BJ (cell line): Measurements from ENCODE around the gene CDK17. TPM values are rescaled to one million over a fixed set of nuclear protein-coding genes. Genes with fewer than 3 reads are reported as not detected.
"Not testable (repeated sequence)": the region's sequence is repeated elsewhere in the genome, so short reads cannot be mapped to it uniquely, and the experiment has no call there.

Experiments used
- CTCF ChIA-PET: fragments of 350-600 bp; formaldehyde crosslinking; extraction: SDS; loops from one replicate; lab custom pipeline; 2021; ENCODE audit warnings: antibody characterized with exemption, inconsistent platforms; lab: Yijun Ruan, JAX
- POLR2A ChIA-PET: fragments of 300-600 bp; sonication (Branson Sonifier 250); formaldehyde crosslinking; extraction: SDS; loops from one replicate; lab custom pipeline; 2021; ENCODE audit warnings: antibody characterized with exemption; lab: Charles Lee
- DNase-seq: peaks from one replicate; pipeline ENCODE4 v3.0.0-alpha.2; 2011; ENCODE audit warnings: low read depth
- H3K27me3 ChIP-seq: 2 replicates; pipeline ENCODE4 v1.6.0; 2011; ENCODE audit warnings: low read length; ENCODE audit not compliant: control insufficient read depth, insufficient read depth
- H3K36me3 ChIP-seq: 2 replicates; pipeline ENCODE4 v1.5.1; 2011; ENCODE audit warnings: low read length; ENCODE audit not compliant: control insufficient read depth, insufficient read depth
- H3K4me3 ChIP-seq: 2 replicates; pipeline ENCODE4 v1.5.1; 2011; ENCODE audit warnings: low read depth, mild to moderate bottlenecking, control low read depth, low read length
- CTCF ChIP-seq: IDR thresholded peaks from 2 replicates; pipeline ENCODE4 v1.5.1; 2011; ENCODE audit warnings: low read depth, mild to moderate bottlenecking, control low read depth, inconsistent platforms, low read length, moderate library complexity; ENCODE audit not compliant: insufficient read depth
- polyA plus RNA-seq: library from polyadenylated mRNA; depleted of rRNA; stranded (reverse); fragments of >200 nt; gene quantifications from 2 replicates; pipeline ENCODE4 v1.2.3, GENCODE V29; 2011

The CDK17 gene
- polyA plus RNA-seq, 1 experiment, result 14.8 TPM

GRCh38 chr12:96396209-96396608, 4.0 kb downstream of the CDK17 start:
- POLR2A ChIA-PET, result no interaction called here
- H3K4me3 ChIP-seq, result no peak overlapping the region

GRCh38 chr12:96395236-96395635, 5.0 kb downstream of the CDK17 start:
- DNase-seq, result no peak
- H3K27me3 ChIP-seq, result no peaks in the 10 kb centered on the region
- ChIA-PET CTCF (interaction anchor here (1.4 kb wide), 1 partner anchor 94 kb away, joined by 3 read pairs; the partner anchor contains the start of gene CFAP54), POLR2A (no interaction called here)
- no peak overlapping the region for H3K4me3 ChIP-seq
- H3K36me3 ChIP-seq, result no peaks in the 10 kb centered on the region
- no peak for TF ChIP-seq CTCF

More at GRCh38 chr12:96396209-96396608, 4.0 kb downstream of the CDK17 start:
- no peak for TF ChIP-seq CTCF
- H3K27me3 ChIP-seq, result no peaks in the 10 kb centered on the region
- no peak for DNase-seq
- CTCF ChIA-PET, result no interaction called here
- no peaks in the 10 kb centered on the region for H3K36me3 ChIP-seq

- H3K27me3 ChIP-seq, H3K36me3 ChIP-seq, H3K4me3 ChIP-seq, DNase-seq, POLR2A ChIA-PET: not testable (repeated sequence)
- CTCF ChIA-PET, result interaction anchor here (1.2 to 1.4 kb wide), 2 partner anchors 8 to 52 kb away, joined by 3 read pairs; no protein-coding TSS in a partner anchor
Measured at GRCh38 chr12:96393229-96393628, 7.0 kb downstream of the CDK17 start.

- no peaks in the 10 kb centered on the region for H3K36me3 ChIP-seq
- ChIA-PET CTCF (no interaction called here), POLR2A (no interaction called here)
- H3K27me3 ChIP-seq, result no peaks in the 10 kb centered on the region
- DNase-seq, result no peak
- H3K4me3 ChIP-seq, result no peak overlapping the region
- no peak for TF ChIP-seq CTCF
Measured at GRCh38 chr12:96392397-96392796, 7.8 kb downstream of the CDK17 start.

- ChIA-PET POLR2A (no interaction called here), CTCF (no interaction called here)
- TF ChIP-seq CTCF, result no peak
- DNase-seq, result no peak
- Histone ChIP-seq H3K27me3 (no peaks in the 10 kb centered on the region), H3K36me3 (no peaks in the 10 kb centered on the region), H3K4me3 (no peak overlapping the region)
Measured at GRCh38 chr12:96387981-96388380, 12.3 kb downstream of the CDK17 start.

GRCh38 chr12:96386794-96387193, 13.4 kb downstream of the CDK17 start:
- Histone ChIP-seq H3K36me3 (no peaks in the 10 kb centered on the region), H3K27me3 (no peaks in the 10 kb centered on the region), H3K4me3 (no peak overlapping the region)
- no peak for DNase-seq
- ChIA-PET POLR2A (no interaction called here), CTCF (no interaction called here)
- no peak for TF ChIP-seq CTCF
